ENCODE results near the gene ZHX3. TPM values are rescaled to one million over a fixed set of nuclear protein-coding genes. Genes with fewer than 3 reads are reported as not detected.

The ZHX3 gene
- total RNA-seq, 6 experiments from 2014 or later, result 64.1 to 80.1 (median 72.0) TPM

DNA sequence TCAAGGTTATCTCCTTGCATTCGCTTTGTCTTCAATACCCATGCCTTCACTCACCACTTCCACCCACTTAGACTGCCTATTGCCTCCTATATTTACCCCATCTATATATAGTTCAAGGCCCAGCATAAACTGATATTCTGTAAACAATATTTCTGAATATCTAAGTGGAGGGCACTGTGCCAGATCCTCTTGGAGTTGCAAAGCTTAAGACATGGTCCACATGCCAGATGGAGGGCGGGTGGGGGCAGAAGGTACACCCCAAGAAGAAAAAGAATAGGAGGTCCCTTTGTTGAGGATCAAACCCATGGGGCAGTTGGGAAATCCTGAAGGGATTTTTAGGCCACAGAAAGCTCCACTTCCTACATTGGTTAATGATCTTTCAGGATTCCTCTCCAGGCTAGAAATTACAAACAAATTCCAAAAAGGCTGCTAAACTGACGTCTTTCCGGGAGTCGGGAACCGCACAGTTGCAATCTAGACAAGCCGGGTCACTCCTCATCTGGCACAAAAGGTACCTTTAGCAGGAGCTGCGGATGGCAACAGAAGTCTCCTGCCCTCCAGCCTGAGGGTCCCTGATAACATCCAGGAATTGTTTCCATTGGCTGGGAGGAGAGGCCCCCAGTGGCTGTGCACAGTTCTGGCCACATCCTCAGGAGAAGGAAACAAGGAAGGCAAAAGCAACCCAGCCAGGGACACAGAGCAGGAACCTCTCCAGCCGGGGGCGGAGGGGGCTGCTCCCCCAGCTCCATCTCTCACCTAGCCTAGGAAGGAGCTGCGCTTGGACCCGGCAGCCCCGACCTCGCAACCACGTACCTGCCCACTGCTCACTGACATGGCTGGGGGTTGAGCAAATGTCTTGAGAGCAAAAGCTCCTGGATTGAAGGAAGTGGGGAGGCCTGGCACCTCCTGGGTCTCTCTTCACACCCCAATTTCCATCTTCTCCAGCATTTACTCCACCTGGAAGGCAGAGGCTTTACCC lies 17.2 kb upstream of the ZHX3 start:
- TF ChIP-seq, protein P1, sequence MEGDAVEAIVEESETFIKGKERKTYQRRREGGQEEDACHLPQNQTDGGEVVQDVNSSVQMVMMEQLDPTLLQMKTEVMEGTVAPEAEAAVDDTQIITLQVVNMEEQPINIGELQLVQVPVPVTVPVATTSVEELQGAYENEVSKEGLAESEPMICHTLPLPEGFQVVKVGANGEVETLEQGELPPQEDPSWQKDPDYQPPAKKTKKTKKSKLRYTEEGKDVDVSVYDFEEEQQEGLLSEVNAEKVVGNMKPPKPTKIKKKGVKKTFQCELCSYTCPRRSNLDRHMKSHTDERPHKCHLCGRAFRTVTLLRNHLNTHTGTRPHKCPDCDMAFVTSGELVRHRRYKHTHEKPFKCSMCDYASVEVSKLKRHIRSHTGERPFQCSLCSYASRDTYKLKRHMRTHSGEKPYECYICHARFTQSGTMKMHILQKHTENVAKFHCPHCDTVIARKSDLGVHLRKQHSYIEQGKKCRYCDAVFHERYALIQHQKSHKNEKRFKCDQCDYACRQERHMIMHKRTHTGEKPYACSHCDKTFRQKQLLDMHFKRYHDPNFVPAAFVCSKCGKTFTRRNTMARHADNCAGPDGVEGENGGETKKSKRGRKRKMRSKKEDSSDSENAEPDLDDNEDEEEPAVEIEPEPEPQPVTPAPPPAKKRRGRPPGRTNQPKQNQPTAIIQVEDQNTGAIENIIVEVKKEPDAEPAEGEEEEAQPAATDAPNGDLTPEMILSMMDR (IDR thresholded peaks at IDR 0.05), result no peak
- Mint-ChIP-seq H3K36me3 (ENCODE audit: low read depth) (no peaks in the 10 kb centered on the region), H3K4me3 (no peak overlapping the region), H3K9me3 (no peaks in the 10 kb centered on the region), H3K4me1 (ENCODE audit: low read depth) (peaks cover 41% of the 10 kb centered on the region), H3K27ac (peak overlapping the region; percentile 67; the same call in 1 of the 2 replicates), H3K27me3 (ENCODE audit: insufficient read depth) (peaks cover 3% of the 10 kb centered on the region; the same call in 1 of the 2 replicates)
- no peak for DNase-seq

DNA sequence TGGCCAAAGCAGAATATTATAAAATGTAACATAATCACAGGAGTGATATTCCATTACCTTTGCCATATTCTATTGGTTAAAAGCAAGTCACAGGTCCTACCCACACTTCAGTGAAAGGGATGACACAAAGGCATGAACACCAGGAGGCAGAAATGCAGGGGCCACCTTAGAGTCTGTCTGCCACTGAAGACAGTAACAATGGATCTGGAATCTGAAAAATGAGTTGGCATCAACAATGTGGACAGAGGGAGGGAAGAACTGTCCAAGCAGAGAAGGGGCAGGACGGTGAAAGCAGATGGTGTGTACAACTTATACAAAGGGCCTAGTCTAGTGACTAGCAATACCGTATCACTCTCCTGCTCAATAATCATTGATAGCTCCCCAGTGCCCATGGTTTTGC lies 16.5 kb upstream of the ZHX3 start:
- Mint-ChIP-seq H3K4me1 (ENCODE audit: low read depth) (peaks cover 43% of the 10 kb centered on the region), H3K4me3 (no peak overlapping the region), H3K36me3 (ENCODE audit: low read depth) (no peaks in the 10 kb centered on the region), H3K27me3 (ENCODE audit: insufficient read depth) (peaks cover 3% of the 10 kb centered on the region; the same call in 1 of the 2 replicates), H3K9me3 (no peaks in the 10 kb centered on the region), H3K27ac (peak overlapping the region; percentile 67; the same call in 1 of the 2 replicates)
- TF ChIP-seq, protein P1 (IDR thresholded peaks at IDR 0.05), result no peak
- DNase-seq, result no peak

DNA sequence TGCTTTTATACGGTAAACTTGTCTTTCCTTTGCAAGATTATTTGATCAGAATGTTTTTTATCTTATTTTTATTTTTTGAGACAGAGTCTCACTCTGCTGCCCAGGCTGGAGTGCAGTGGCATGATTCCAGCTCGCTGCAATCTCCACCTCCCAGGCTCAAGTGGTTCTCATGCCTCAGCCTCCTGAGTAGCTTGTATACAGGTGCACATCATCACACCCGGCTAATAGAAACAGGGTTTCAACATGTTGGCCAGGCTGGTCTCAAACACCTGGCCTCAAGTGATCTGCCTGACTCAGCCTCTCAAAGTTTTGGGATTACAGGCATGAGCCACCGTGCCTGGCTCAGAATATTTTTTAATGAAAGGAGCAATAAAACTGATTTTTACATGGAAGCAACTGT lies 14.2 kb upstream of the ZHX3 start:
- H3K27me3 Mint-ChIP-seq (ENCODE audit: insufficient read depth), result peaks cover 3% of the 10 kb centered on the region; the same call in 1 of the 2 replicates
- DNase-seq, result no peak
- H3K9me3 Mint-ChIP-seq, result no peaks in the 10 kb centered on the region
- no peak overlapping the region for H3K4me3 Mint-ChIP-seq
- H3K27ac Mint-ChIP-seq, result no peak overlapping the region; the same call in 1 of the 2 replicates
- H3K36me3 Mint-ChIP-seq (ENCODE audit: low read depth), result no peaks in the 10 kb centered on the region
- peaks cover 58% of the 10 kb centered on the region for H3K4me1 Mint-ChIP-seq (ENCODE audit: low read depth)
- TF ChIP-seq, protein P1 (IDR thresholded peaks at IDR 0.05), result no peak

DNA sequence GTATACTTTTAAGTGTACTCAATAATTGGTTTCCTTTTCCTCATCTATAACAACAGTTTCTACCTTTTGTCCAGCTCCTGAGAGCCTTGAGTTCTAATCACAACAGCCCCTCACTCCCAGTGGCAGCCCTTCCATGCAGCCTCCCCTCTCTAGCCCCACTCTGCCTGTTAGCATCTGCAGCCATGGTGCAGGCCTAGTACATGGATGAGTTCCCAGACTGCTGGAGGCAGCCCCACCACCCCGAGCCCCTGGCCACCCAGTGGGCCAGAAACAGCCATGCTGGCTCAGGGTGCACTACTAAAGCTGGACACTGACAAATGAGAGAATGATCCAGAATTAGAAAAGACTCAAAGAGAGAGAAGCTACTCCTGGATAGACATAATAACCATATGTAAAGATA lies 13.4 kb upstream of the ZHX3 start:
- no peak overlapping the region for H3K4me3 Mint-ChIP-seq
- H3K27ac Mint-ChIP-seq, result peak overlapping the region; percentile 97
- H3K4me1 Mint-ChIP-seq (ENCODE audit: low read depth), result peaks cover 60% of the 10 kb centered on the region
- no peak for DNase-seq
- H3K27me3 Mint-ChIP-seq (ENCODE audit: insufficient read depth), result peaks cover 3% of the 10 kb centered on the region; the same call in 1 of the 2 replicates
- TF ChIP-seq, protein P1 (IDR thresholded peaks at IDR 0.05), result no peak
- no peaks in the 10 kb centered on the region for H3K36me3 Mint-ChIP-seq (ENCODE audit: low read depth)
- H3K9me3 Mint-ChIP-seq, result no peaks in the 10 kb centered on the region

DNA sequence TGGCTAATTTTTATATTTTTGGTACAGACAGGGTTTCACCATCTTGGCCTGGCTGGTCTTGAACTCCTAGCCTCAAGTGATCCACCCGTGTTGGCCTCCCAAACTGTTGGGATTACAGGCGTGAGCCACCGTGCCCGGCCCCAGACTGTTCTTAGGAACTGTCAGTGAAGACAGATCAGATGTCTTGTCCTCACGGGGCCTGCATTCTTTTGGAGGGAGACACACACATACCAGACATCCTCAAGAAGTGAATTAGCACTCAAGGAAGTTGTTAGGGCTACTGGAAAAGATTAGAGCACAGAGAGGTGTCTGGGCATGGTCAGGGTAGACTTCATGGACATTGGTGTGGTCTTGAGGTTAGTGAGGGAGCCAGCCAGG lies 12.8 kb upstream of the ZHX3 start:
- Mint-ChIP-seq H3K27ac (peak overlapping the region; percentile 97), H3K9me3 (no peaks in the 10 kb centered on the region), H3K4me1 (ENCODE audit: low read depth) (peaks cover 60% of the 10 kb centered on the region), H3K36me3 (ENCODE audit: low read depth) (no peaks in the 10 kb centered on the region), H3K4me3 (peak overlapping the region; percentile 28; the same call in 1 of the 2 replicates), H3K27me3 (ENCODE audit: insufficient read depth) (peaks cover 3% of the 10 kb centered on the region; the same call in 1 of the 2 replicates)
- DNase-seq, result peak; percentile 34
- TF ChIP-seq, protein P1 (IDR thresholded peaks at IDR 0.05), result no peak

Measured in HFFc6 (cell line).